HG03520 (cell line): ENCODE results near the gene TRAPPC10.

Source experiments
- ATAC-seq: cut with Tn5 transposase; IDR thresholded peaks from one replicate; pipeline ENCODE4 v1.9.1; 2021; ENCODE audit warnings: mild to moderate bottlenecking, moderate library complexity; ENCODE audit not compliant: unreplicated experiment

The TRAPPC10 gene

GRCh38 chr21:44063151-44063912, 51.2 kb downstream of the TRAPPC10 start:
- ATAC-seq = no peak

- no peak for ATAC-seq
Measured at GRCh38 chr21:44064852-44065403, 52.8 kb downstream of the TRAPPC10 start.

GRCh38 chr21:44065428-44065827, 53.3 kb downstream of the TRAPPC10 start:
- no peak for ATAC-seq

GRCh38 chr21:44066116-44066515, 54.0 kb downstream of the TRAPPC10 start:
- ATAC-seq = no peak

GRCh38 chr21:44067011-44067839, 55.1 kb downstream of the TRAPPC10 start:
- no peak for ATAC-seq

- ATAC-seq = no peak
Measured at GRCh38 chr21:44070391-44070790, 58.3 kb downstream of the TRAPPC10 start.

- ATAC-seq = no peak
Measured at GRCh38 chr21:44071359-44072104, 59.4 kb downstream of the TRAPPC10 start.

GRCh38 chr21:44072111-44072510, 60.0 kb downstream of the TRAPPC10 start:
- ATAC-seq = no peak

GRCh38 chr21:44074315-44074958, 62.3 kb downstream of the TRAPPC10 start:
- no peak for ATAC-seq

- ATAC-seq = no peak
Measured at GRCh38 chr21:44076316-44076715, 64.2 kb downstream of the TRAPPC10 start.

GRCh38 chr21:44078411-44078981, 66.4 kb downstream of the TRAPPC10 start:
- no peak for ATAC-seq

GRCh38 chr21:44079446-44079845, 67.3 kb downstream of the TRAPPC10 start:
- no peak for ATAC-seq

- no peak for ATAC-seq
Measured at GRCh38 chr21:44079846-44080245, 67.7 kb downstream of the TRAPPC10 start.

GRCh38 chr21:44082648-44083440, 70.7 kb downstream of the TRAPPC10 start:
- ATAC-seq = no peak

GRCh38 chr21:44083631-44084291, 71.7 kb downstream of the TRAPPC10 start:
- no peak for ATAC-seq

- no peak for ATAC-seq
Measured at GRCh38 chr21:44084496-44085241, 72.6 kb downstream of the TRAPPC10 start.

GRCh38 chr21:44085491-44086321, 73.6 kb downstream of the TRAPPC10 start:
- no peak for ATAC-seq
